HEK293 (cell line): ENCODE data around the gene TARDBP.
"Not testable (repeated sequence)": the region's sequence is repeated elsewhere in the genome, so short reads cannot be mapped to it uniquely, and the experiment has no call there.

Experiments used
- CTCF ChIP-seq: fragments of 450-650 bp; formaldehyde crosslinking; IDR thresholded peaks from 2 replicates; pipeline ENCODE4 v1.5.1; 2016; ENCODE audit warnings: missing biosample characterization, missing genetic modification characterization
- PBX3 ChIP-seq: sonication (generic); formaldehyde crosslinking; IDR thresholded peaks from 2 replicates; pipeline ENCODE4 v1.8.1; 2022; ENCODE audit warnings: mild to moderate bottlenecking, moderate library complexity, missing genetic modification reagents
- TSHZ1 ChIP-seq: fragments of 450-650 bp; formaldehyde crosslinking; IDR thresholded peaks from 2 replicates; pipeline ENCODE4 v1.5.1; 2016; ENCODE audit warnings: missing biosample characterization, missing genetic modification characterization, borderline replicate concordance
- ZBTB20 ChIP-seq: fragments of 450-650 bp; formaldehyde crosslinking; IDR thresholded peaks from 2 replicates; pipeline ENCODE4 v1.5.1; 2016; ENCODE audit warnings: missing biosample characterization, missing genetic modification characterization
- ZNF10 ChIP-seq: fragments of 450-650 bp; formaldehyde crosslinking; IDR thresholded peaks from 2 replicates; pipeline ENCODE4 v1.5.1; 2017; ENCODE audit warnings: missing biosample characterization, missing genetic modification characterization
- ZNF514 ChIP-seq: fragments of 450-650 bp; formaldehyde crosslinking; IDR thresholded peaks from 2 replicates; pipeline ENCODE4 v1.5.1; 2016; ENCODE audit warnings: missing biosample characterization, missing genetic modification characterization
- ZNF580 ChIP-seq: fragments of 450-650 bp; formaldehyde crosslinking; IDR thresholded peaks from 2 replicates; pipeline ENCODE4 v1.5.1; 2016; ENCODE audit warnings: missing biosample characterization, missing genetic modification characterization
- ZNF600 ChIP-seq: fragments of 450-650 bp; formaldehyde crosslinking; IDR thresholded peaks from 2 replicates; pipeline ENCODE4 v1.5.1; 2016; ENCODE audit warnings: missing biosample characterization, missing genetic modification characterization

GRCh38 chr1:11063937-11064537 is 51.6 kb downstream of the TARDBP start:
- not testable (repeated sequence) for TF ChIP-seq TSHZ1 (tag by site-specific recombination); ZBTB20; ZNF514 (tag by site-specific recombination); CTCF (tag by site-specific recombination); ZNF10 (tag by site-specific recombination); ZNF580 (tag by site-specific recombination); PBX3 (CRISPR knock-in tag)
- TF ChIP-seq ZNF600 (tag by site-specific recombination): peak; percentile 49
